T-helper 2 cell treated with Interferon-gamma antibody and Interleukin-4, amounts not matched to agents 100 ng/mL and 5 ng/mL, for 36 hours (primary cell): ENCODE measurements around the gene PTPRN2. TPM values are rescaled to one million over a fixed set of nuclear protein-coding genes. Genes with fewer than 3 reads are reported as not detected.
"Not testable (repeated sequence)": the region's sequence is repeated elsewhere in the genome, so short reads cannot be mapped to it uniquely, and the experiment has no call there.

Source experiments
- intact Hi-C: fragments of 100-400 bp; cut with micrococcal nuclease; formaldehyde crosslinking; loops from one replicate; pipeline ENCODE4 v1.15.1; 2023
- total RNA-seq: library from RNA; stranded (reverse); gene quantifications from 2 replicates; pipeline ENCODE4 v1.2.3, GENCODE V29; 2022

PTPRN2 gene
- total RNA-seq, 1 donor from 2014 or later = 5.1 TPM

GRCh38 chr7:158060216-158060615 lies 527.4 kb downstream of the PTPRN2 start:
- intact Hi-C loops = no loop called here

GRCh38 chr7:158057446-158057845 lies 530.2 kb downstream of the PTPRN2 start:
- intact Hi-C loops = no loop called here

- intact Hi-C loops = no loop called here
These were observed 530.9 kb downstream of the PTPRN2 start for GRCh38 chr7:158056761-158057160.

DNA sequence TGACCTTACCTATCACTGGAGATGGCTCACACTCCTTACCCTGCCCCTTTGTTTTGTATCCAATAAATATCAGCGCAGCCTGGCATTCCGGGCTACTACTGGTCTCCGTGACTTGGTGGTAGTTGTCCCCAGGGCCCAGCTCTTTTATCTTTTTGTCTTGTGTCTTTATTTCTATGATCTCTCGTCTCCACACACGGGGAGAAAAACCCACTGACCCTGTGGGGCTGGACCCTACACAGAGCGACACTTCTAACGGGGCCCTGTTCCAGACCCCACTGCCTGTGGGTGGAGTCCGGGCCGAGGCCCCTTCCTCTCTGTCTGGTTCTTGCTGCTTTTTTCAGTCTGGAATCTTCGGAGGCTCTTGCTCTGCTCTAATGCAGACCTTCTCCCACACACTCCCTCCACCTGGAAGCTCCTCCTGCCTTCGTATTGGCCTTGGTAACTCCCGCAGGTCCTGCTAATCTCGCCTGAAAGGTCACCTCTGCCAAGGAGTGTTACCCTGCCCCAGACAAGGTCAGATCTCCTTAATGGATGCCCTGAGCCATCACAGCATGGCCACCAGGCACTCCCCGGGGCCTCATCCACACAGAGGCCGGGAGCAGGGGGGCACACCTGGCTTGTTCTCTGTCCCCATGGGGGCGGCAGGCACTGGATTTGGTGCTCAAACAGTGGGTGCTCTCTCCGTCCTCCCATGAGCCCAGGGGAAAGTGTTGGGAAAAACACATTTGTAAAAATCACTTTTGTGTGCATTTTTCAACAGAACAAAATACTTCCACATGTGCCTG lies 531.7 kb downstream of the PTPRN2 start:
- intact Hi-C loops = no loop called here

- intact Hi-C loops = no loop called here
These were observed 533.0 kb downstream of the PTPRN2 start for GRCh38 chr7:158054611-158055010.

- intact Hi-C loops = no loop called here
These were observed 533.5 kb downstream of the PTPRN2 start for GRCh38 chr7:158054081-158054480.

DNA sequence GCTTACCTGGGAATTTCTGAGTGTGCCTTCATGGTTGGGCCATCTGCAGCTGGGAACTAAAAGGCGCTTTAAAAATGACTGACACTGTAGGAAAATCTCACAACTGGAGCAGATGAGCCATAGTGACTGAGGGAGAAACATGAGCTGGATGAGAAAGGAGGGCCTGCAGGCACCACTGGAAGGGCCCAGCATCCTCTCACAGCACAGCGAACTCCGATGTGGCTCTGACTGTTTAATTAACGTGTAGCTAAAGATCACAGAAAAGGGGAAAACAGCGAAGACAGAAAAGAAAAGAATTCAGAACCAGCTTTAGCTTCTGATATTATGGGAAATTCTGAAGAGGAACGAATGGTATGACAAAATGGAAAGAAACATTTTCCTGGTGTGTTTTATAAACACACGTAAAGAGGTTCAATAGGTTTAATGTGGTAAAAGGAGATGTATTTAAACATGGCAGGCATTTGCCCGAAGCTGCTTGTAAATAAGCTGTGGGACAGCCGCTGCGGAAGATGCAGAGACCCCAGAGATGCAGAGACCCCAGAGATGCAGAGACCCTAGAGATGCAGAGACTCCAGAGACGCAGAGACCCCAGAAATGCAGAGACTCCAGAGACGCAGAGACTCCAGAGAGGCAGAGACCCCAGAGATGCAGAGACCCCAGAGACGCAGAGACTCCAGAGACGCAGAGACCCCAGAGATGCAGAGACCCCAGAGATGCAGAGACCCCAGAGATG lies 534.3 kb downstream of the PTPRN2 start:
- intact Hi-C loops = no loop called here

DNA sequence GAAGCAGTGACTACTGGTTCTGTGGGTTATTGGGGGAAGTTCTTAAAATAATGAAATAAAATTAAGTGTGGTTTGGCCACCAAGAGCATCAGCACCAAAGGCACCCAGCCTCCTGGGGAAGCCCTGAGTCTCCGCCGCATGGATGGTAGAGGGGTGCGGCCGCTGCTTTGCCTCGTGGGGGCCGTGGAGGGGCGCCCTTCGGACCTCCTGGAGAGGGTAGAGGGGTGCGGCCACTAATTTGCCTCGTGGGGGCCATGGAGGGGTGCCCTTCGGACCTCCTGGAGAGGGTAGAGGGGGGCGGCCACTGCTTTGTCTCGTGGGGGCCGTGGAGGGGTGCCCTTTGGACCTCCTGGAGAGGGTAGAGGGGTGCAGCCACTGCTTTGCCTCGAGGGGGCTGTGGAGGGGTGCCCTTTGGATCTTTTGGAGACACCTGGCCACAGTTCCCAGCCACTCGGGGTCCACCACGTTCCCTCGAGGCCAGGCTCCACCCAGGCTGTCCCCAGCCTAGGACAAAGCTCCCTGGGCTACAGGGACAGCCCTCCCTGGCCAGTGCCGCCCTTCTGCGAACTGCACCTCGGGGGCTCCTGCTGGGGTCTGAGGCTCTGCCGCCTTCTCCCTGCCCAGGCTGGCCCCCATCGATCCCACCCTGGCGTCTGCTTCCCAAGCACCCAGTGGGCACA lies 535.1 kb downstream of the PTPRN2 start:
- intact Hi-C loops = no loop called here

DNA sequence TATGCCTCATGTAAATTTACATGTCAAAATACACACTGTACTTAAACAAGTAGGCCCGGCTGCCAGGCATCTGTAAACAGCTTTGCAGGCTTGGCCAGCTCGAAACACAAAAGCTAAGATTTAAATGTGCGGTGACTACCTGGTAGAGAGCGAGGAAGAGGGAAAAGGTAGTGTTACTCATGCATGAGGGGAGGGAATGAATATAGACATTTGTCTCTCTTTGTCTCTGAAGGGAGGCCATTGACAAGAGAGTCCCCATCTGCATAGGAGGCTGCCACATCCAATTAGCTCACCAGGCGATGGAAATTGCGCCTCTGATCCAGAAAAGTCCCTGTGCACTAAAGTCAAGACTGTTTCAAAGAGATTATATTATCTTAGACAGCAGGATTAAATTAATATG lies 535.8 kb downstream of the PTPRN2 start:
- intact Hi-C loops = no loop called here

DNA sequence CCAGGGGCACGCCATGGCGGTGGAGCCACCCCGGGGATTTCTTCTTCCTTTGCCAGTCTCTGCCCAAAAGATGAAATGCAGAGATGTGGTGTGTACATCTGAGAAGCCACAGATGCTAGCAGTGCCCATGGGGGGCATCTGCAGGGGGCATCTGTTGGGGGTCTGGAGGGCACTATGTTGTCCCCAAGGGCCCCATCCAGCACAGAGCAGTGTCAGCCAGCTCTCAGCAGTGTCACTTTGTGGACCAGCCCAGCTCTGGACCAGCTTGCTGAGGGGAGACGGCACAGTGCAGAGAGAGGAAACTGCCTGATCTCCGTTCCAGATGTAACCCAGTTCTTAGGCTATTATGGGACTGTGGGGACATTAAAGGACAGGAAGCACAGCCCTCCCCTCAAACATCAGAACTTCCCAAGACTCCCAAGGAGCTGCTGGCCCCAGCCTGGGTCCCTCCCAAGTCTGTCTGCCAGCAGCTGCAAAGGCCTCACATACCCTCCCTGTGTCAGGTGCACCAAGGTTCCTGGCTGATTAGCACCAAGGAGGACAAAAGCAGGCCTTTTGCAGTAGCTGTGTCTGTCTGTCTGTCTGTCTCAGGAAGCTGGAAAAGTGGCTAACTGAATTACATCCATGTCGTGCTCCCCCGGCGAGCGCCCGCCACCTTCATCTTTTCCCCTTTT lies 536.5 kb downstream of the PTPRN2 start:
- intact Hi-C loops = no loop called here

GRCh38 chr7:158050441-158050977 lies 537.1 kb downstream of the PTPRN2 start:
- intact Hi-C loops = no loop called here

- intact Hi-C loops = no loop called here
These were observed 538.4 kb downstream of the PTPRN2 start for GRCh38 chr7:158049271-158049670.

DNA sequence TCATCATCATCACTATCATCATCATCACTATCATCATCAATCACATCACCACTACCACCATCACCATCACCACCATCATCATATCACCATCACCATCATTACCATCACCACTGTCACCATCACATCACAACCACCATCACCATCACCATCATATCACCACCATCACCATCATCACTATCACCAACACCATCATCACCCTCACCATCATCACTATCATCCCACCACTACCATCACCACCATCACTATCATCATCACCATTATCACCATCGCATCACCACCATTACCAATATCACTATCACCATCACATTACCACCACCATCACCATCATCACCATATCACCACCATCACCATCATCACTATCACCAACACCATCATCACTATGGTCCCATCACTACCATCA lies 539.1 kb downstream of the PTPRN2 start:
- intact Hi-C loops = no loop called here

GRCh38 chr7:158047391-158048059 lies 540.1 kb downstream of the PTPRN2 start:
- intact Hi-C loops = no loop called here

DNA sequence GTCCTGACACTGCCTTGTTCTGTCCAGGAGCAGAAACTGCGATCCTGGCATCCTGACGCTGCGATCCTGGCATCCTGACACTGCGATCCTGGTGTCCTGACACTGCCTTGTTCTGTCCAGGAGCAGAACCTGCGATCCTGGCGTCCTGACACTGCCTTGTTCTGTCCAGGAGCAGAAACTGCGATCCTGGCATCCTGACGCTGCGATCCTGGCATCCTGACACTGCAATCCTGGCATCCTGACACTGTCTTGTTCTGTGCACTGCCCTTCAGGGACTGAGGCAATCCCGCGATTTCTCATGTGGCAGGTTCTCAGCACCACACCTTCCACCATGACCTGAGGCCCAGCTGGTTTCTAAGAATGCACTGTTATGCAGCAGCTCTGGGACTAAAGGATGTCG lies 541.4 kb downstream of the PTPRN2 start:
- intact Hi-C loops = not testable (repeated sequence)

- intact Hi-C loops = no loop called here
These were observed 543.2 kb downstream of the PTPRN2 start for GRCh38 chr7:158044482-158044823.

- intact Hi-C loops = no loop called here
These were observed 543.8 kb downstream of the PTPRN2 start for GRCh38 chr7:158043551-158044481.

DNA sequence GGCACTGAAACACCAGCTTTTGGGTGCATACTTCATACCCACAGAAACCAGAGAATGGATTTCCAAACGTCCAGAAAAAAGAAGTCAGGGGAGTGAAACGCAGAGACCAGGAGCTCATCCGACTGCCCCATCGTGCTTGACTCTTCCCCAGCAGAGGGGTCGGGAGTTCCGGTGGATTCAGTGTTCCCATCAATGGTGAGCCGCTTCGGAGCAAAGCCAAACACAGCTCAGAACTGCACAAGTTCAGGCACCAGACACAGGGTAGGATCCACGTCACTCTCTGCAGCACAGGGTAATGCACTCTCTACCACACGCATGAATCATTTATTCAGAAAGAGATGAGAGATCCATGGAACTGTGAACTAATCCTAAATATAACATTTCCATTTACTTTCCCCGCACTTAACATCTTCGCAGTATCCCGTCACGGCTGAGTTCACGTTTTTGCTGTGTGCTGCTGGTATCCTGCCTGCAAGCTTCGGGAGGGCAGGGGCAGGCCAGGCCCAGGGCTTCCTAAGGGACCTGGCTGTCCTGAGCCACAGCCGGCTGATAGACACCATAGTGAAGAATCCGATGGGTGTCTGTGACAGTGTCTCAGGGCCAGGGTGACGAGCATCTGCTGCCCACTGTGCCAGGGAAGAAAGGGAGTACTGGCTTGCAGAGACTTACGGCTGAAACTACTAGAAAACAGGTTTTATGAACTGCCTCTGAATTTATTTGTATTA lies 545.3 kb downstream of the PTPRN2 start:
- intact Hi-C loops = no loop called here

DNA sequence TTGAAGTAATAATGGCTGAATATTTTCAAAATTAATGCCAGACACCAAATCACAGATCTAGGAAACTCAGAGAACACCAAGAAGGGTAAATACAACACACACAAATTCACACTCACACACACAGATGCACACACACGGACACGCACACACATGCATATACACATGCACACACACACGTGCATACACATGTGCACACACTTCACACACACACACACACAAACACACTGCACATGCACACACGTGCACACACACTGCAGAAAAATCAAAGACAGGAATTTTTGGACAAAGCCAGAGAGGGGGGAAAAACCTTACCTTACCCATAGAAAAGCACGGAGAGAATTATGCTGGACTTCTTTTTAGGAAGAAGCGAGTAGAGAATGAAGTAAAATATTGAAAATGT lies 547.4 kb downstream of the PTPRN2 start:
- intact Hi-C loops = no loop called here
